HG03342 (cell line): ENCODE results near the gene LMCD1.

Source experiments
- ATAC-seq: cut with Tn5 transposase; IDR thresholded peaks from one replicate; pipeline ENCODE4 v1.9.1; 2021; ENCODE audit warnings: mild to moderate bottlenecking, moderate library complexity; ENCODE audit not compliant: unreplicated experiment

LMCD1 gene

DNA sequence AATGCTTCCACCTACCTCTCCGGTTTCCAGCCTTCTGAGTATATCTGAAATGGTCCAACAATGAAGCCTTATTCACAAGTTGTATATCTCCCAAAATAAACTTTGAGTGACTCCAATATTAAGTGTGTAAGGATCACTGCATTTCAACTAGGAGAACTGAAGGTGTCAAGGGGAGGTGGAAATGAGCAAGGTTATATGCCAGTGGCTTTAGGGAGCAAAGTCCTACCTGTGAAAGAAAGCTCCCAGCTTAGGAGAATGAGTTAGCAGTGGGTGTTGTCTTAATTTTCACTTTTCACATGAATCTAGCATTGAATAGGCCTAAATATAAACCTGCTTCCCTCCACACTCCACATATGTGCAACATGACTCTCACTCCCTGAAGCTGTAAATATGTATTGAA, 29.0 kb downstream of the LMCD1 start:
- no peak for ATAC-seq

DNA sequence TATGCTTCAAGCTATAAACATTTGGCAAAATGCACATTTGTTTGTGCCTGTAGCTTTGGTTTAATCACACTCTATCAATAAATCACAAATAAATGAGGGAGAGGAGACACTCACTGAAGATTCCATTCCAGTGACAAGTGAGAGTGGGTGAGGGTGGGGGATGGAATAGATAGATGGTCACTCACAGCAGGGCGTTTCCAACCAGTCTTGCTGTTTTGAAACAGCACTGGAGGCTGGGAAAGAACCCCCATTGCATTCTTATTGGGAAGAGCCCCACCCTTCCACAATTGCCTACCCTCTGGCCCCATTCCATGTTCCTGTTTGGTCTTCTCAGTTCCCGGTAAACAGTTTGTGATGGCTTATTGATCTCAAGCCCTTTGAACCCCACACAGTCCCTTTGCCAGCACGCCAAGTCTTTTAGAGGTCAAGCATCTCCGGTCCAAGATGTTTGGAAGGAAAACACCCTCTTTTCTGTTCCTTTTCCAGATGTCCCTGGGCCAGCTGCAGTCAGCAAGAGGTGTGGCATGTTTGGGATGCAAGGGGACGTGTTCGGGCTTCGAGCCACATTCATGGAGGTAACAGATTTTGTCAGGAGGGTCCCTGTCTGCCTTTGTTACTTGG, 30.7 kb downstream of the LMCD1 start:
- ATAC-seq = no peak

DNA sequence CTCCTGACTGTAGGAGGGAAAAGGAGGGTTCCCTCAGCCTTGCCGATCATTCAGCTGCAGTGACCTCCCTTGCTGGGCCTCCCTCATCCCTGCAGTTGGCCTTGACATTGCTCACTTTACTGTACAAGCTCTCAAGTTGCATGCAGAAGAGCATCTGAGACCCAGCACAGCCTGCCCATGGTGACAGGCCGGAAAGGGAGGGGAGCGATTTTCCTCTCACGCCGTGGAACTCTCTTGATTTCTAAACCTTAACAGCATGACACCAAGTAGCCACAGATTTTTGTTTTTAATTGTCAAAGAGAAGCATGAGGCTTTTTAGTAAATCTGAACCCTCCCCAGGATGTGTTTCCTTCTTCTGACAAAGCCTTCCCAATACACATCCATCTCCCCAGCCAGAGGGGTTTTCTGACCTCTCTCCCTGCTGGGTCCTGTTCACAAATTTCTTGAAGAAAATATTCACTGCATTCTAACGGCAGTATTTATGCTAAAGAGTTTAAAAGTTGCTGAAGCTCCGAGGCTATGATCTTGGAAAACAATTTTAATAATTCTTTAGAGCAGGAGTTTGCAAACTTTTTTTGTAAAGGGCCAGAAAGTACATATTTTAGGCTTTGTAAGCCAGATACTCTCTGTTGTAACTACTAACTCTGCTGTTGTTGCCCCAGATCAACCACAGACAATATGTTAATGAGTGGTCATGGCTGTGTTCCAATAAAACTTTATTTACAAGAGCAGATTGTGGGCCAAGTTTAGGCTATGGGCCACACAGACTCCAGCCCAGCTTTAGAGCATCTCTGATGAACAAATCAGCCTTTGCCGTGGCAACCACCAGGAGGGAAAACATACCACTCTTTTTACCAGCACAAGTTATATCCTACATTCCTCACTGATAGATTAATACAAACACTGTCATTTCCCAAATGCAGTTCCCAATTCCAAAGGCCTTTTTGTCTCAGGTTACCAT, 34.8 kb downstream of the LMCD1 start:
- no peak for ATAC-seq

DNA sequence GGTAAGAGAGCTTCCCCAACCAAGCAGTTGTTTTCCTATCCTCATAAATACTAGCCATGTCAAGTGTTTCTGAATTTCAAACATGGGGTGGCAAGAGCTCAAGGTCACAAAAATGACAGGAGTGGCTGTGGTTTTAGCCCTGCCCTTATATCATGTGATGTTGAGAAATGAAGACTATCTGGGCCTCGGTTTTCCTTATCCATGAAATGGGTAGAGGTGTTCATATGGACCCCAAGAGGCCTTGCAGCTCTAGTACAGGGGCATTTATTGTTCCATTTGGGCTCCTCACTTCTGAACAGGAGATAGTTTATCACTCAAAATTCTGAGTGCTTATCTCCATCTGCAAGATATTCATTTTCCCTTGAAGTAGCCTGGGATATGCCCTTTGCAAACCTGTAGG, 35.8 kb downstream of the LMCD1 start:
- ATAC-seq = no peak

DNA sequence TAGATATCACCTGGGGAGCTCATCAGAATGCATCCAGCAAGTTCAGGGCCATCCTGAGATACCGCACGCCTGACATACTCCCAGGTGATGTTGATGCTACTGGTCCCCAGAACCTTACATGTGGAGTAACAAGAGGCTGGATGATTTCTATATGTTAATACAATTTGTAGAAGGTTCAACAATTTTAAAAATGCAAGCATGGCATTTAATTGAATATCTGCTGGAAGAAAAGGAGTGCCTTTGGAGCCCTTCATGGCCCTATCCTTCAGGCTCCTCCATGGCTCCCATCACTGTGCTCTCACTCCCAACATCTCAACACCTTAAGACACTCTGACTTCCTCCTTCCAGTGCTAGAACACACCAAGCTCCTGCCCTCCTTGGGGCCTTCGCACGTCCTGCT, 36.6 kb downstream of the LMCD1 start:
- no peak for ATAC-seq

DNA sequence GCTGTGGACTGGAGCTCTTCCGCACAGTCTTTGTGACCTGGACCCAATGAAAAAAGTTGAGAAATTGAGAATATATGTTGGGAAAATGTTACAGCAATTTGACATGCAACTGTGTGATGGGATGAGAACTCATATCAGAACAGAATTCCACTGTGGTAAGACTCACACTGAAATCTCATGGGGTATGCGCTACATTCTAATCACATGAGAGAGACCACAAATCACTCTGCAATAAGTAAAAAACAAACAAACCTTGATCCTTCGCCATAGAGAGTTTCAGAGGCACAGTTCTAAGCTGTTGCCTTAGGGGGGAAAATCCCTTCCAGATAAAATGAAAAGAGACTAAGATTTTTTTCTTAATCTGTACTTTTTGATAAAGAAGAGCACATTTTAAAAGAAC, 37.3 kb downstream of the LMCD1 start:
- no peak for ATAC-seq

DNA sequence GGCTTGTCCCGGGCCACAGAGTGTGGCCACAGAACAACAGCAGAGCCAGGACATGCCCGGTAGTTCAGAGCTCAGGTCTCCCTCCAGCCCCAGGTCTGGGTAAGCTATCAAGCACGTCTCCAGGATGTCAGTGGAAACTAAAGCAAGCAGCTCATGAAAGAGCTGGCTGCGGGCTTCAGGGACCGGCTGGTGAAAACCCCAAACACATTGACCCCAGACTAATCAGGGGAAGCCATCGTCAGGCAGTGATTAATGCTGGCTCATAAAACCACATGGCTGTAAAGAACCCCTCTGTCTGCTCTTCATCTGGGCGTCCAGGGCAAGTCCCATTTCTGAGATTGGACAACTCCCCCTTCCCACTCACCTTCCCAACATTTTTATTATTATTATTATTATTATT, 37.8 kb downstream of the LMCD1 start:
- ATAC-seq = no peak

DNA sequence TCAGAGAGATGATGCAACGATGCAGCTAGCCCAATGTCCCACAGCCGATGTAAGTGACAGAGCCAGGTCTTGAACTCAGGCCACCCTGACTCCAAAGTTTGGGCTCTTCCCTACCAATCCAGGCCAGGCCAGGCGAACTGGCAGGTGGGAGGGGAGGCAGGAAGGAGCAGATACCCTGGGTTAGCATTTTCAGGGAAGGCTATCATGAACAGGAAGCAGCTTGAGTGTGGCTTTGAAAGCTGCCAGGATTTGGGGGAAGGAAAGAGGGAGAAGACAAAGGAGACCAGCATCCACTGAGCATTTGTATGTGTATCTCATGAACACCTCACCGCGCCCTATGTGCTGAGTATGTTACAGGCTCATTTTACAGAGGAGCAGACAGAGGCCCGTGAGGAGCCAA, 38.8 kb downstream of the LMCD1 start:
- ATAC-seq = no peak

DNA sequence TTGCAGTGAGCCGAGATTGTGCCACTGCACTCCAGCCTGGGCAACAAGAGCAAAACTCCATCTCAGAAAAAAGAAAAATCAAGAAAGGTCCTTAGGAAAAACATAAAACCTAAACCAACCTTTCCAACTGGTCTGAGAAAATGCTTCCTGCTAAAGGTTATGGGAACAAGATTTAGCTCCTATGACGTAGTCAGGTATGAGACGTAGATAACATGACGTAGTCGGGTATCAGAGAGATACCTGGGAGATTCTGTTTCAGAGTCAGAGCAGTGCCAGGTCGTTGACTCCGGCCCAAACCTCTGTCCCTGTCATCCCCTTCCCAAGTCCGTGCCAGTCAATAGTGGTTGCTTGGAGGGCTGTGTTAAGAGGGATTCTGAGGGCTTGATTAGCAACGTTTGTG, 39.9 kb downstream of the LMCD1 start:
- no peak for ATAC-seq

DNA sequence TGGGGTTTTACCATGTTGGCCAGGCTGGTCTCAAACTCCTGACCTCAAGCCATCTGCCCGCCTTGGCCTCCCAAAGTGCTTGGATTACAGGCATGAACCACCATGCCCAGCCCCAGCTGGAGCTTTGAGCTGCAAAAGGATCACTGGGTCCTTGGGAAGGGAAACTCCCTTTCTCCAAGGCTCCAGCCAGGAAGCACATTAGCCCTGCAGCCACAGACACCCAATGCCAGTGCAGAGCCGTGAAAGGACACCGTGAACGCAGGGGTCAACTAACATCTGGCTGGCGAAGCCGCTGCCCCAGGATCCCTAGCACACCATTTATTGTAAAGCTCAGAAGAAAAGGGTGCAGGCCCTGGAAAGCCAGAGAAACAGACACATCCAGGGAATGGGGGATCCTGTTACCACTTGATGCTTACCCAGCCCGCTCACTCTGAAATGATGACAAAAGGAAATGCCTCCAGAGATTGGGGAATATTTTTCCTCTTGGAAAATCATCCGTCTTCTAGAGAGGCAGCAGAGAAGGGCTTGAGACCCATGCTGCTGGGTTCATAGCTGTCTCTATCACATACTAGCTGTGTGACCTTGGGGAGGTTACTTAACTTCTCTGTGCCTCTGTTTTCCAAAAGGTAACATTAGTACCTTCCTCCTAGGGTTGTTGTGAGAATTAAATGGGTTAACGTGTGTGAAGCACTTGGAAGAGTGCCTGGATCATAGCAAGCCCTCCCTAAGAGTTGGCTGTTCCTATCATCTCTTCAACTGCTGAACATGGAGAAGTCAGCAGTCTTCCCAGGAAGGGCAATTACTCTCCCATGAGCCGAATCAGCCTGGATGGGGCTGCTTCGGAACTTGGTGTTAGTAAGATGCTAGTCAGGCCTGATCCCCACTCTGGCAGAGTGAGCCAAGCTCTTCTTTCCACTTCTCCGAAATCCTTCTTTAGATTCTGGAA, 40.8 kb downstream of the LMCD1 start:
- no peak for ATAC-seq

DNA sequence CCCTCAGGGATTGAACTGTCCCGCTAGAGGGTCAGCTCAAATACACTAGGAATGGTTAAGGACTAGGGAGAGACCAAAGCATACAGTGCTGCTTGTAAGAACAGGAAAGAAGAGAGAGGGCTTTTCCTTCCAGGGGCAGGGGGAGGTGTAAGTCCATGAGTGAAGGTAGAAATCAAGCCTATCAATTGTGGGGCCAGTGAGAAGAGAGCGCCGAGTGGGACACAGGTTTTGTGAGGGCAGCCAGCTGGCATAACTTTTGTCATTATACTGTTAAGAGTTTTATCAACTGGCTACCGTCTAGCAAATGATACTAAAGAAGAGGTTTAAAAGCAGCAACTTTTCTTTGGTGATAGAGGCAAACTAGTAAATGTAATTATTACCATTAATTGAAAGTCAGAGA, 45.0 kb downstream of the LMCD1 start:
- no peak for ATAC-seq

DNA sequence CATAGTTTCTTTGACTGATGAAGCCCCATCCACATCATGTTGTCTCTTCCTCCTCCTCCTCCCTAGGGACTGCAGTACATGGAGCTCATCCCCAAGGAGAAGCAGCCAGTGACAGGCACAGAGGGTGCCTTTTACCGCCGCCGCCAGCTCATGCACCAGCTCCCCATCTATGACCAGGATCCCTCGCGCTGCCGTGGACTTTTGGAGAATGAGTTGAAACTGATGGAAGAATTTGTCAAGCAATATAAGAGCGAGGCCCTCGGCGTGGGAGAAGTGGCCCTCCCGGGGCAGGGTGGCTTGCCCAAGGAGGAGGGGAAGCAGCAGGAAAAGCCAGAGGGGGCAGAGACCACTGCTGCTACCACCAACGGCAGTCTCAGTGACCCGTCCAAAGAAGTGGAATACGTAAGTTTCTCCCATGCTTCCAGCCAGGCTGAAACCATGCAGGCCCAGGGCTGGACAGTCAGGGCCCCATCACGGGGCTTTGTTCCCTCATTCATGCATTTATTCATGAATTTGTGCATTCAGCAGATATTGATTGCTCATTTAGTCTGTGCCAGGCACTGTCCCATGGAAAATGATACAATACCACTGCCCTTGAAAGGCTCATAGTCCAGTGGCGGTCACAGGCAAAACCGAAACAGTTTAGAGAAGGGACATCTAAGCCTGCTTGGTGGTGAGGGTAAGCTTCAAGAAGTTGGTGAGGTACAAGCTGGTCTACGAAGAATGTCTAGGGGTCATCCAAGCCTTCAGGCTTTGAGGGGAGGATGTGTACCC, 47.1 kb downstream of the LMCD1 start:
- ATAC-seq = no peak

DNA sequence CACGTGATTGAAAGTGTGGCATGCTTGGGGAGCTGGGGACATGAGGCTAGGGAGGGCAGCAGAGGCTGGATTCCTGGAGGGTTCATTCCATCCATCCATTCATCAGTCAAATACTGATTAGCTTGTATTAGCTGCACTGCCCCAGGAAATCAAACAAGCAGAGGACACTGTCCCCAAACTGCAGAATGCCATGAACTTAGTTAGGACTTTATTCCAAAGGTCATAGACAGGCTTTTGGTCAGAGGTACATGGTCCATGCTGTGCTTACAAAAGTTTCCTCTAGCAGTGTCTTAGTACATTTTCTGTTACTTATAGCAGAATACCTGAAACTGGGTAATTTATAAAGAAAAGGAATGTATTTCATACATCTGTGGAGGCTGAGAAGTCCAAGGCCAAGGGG, 47.7 kb downstream of the LMCD1 start:
- ATAC-seq = no peak

DNA sequence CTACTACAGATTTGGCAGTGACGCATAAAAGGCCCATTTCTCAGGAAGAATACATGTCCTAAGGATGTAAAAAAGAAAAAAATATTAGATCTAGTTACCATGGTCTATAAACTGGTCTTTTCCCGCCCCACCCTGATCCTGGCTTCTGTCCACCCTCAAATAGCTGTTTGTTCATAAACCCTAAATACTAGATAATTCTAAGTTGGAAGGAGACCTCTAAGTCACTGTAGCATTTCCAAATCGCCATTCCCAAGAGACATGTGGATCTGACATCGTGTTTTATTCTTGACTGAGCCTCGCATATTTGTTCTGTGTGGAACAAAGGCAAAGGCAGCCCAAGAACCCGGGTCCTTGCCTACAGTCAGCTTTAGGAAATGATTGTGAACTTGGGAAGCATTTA, 49.0 kb downstream of the LMCD1 start:
- no peak for ATAC-seq

DNA sequence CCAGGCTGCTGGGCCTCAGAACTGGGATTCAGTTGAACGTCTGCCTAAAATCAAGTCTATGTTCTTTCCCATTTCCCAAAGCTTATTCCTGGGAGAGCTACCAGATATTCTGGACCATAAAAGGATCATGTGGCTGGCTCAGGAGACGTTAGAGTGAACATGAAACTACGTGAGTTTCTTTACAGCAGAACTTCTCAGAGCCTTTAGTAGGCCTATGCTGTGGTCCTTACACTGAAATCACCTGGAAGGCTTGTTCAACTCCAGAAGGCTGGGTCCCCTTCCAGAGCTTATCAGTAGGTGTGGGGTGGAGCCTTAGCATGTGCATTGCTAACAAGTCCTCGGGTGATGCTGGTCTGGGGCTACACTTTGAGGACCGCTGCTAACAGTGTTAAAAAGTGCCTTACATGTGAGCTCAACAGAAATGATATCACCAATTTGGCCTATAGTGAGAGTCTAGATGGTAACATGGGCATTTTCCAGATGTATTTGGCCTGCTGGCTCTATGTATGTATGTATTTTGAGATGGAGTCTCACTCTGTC, 50.7 kb downstream of the LMCD1 start:
- ATAC-seq = no peak

DNA sequence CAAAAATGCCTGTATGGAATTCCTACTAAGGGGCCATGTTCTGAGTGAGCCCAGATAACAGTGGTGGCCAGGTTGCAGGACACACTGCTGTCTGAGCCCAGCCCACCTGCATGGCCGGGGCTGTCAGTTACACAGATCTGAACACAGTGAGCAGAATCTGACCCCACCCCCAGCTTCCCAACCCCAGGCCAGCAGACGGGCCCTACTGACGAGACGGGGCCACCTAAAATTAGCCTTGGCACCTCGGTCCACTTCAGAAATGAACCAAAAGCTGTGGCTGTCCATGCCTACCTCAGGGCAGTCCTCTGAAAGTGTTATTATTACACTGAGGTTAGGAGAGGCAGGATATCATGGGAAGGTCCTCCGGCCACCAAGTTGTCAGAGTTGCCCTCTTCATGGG, 51.8 kb downstream of the LMCD1 start:
- ATAC-seq = no peak

DNA sequence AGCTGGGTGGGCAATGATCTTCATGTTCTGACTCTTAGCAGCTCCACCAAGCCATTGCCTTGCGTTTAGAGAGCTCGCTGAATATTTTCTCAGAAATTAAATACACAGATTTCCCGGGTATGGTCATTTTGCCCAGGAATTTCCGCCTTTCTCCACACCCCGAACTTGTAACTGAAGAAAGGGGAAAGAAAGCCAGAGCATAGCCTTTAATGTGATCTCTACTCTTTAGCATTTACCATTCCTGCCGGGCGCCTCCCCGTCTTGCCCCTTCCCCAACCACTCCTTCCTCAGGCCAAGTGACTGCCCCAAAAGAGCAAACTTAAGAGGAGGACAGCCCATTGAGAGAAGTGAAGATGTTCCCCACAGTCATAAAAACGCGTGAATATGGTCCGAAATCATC, 53.1 kb downstream of the LMCD1 start:
- no peak for ATAC-seq

DNA sequence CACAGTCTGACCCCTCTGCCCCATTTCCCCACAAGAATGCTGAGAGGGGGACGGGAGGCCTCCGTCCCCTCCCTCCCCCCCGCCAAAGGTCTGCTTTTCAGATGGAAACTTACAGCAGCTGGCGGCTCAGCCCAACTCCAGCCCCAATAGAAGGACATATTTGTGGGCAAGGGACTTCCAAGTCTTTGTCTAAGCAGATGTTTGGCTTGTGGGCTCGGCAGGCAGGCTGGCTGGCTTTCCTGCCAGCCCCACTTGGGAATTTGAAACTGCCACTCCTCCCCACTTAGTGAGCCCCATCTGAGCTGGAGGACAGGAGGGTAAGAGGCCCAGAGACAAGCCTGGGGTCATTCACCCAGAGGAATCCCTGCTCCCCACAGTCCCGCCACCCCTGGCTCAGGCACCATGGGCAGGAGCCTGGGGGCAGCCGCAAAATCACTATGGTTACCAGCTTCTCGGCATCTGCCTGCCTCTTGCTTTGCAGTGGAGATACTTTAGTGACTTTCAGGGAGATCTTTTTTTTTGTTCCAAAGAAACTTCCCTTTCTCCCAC, 53.6 kb downstream of the LMCD1 start:
- ATAC-seq = no peak

DNA sequence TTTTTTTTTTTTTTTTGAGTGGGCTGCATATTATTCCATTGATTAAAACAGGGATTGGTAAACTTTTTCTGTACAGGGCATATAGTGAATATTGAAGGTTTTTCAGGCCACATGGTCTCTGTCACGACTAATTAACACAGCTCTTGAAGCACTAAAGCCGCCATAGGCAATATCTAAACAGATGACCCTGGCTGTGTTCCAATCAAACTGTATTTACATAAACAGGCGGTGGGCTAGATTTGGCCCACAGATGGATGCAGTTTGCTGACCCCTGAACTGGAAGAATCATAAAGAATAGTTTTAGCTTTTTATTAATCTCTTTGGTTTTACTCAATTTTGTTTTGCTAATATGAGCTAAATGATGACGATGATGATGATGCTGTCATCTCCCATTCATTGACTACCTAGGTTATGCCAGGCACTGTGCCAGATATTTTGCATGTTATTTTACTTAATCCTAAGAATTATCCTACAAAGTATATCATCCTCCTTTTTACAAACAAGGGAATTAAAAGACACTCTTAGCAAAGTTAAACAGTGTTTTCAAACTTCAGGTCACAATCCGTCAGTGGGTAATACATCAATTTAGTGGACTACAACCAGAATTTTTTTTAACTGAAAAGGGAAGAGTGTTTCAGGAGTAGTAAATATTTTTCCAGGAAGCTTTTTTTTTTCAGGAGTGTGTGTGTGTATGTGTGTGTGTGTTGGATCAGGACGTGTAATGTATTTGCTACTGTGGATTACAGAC, 54.3 kb downstream of the LMCD1 start:
- no peak for ATAC-seq
